ENCODE data around the gene TACC2.

The TACC2 gene

DNA sequence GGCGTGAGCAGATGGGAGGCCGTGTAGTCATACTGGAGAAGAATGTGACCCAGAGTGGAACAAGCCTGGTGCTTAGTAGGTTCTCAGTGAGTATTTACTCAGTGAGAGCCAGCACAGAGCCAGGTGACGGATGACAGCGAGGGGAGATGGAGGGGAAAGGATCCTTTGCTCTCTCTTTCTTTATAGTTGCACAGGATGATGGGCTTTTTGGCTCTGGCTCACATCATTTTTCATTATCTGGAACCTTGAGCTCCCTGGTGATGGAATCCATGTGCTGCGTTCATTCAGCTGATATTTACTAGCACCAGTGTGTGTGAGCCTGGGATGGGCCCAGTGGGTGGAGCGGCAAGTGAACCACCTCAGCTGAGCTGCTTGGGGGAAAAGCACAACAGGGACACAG is 299.3 kb downstream of the TACC2 start:
- no peaks in the 10 kb centered on the region for H3K9me3 ChIP-seq (replicated peaks in 1 of 11)
- H3K4me3 ChIP-seq: no peak overlapping the region
- no peak for TF ChIP-seq Cebpa-rat (IDR thresholded peaks at IDR 0.05)
- H3K4me2 ChIP-seq: no peak overlapping the region
- H3K4me1 ChIP-seq: peaks cover 0 to 22% (median 16%) of the 10 kb centered on the region in 10 experiments; a peak in 13 of 20 replicates
- H4K20me1 ChIP-seq: no peaks in the 10 kb centered on the region
- no peaks in the 10 kb centered on the region for H3K36me3 ChIP-seq
- no peaks in the 10 kb centered on the region for H3K27me3 ChIP-seq
- H3K27ac ChIP-seq: no peak overlapping the region
- H3K9ac ChIP-seq: no peak overlapping the region

DNA sequence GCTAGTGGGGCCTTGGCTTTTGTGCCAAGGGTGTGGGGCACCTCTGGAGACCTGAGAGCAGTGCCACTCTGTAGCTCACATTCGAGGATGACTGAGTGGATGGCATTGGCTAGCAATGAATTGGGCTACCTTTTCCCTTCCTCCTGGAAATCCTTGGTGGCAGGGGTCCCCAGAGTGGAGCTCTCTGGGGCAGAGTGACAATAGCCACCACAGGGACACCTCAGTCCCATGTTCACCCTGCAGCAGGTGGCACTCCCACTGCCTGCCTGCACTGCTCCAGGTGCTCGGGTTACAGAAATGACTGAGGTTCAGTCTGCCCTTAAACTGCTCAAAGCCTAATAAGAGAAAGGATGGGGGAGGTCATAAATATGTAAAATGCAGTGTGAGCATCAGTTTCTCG is 300.0 kb downstream of the TACC2 start:
- H3K27me3 ChIP-seq: no peaks in the 10 kb centered on the region
- H3K9me3 ChIP-seq (replicated peaks in 1 of 11): no peaks in the 10 kb centered on the region
- no peak overlapping the region for H3K9ac ChIP-seq
- no peak overlapping the region for H3K27ac ChIP-seq
- H4K20me1 ChIP-seq: no peaks in the 10 kb centered on the region
- H3K4me1 ChIP-seq: peaks cover 0 to 22% (median 16%) of the 10 kb centered on the region in 10 experiments; a peak in 12 of 20 replicates
- H3K4me2 ChIP-seq: no peak overlapping the region
- no peaks in the 10 kb centered on the region for H3K36me3 ChIP-seq
- no peak for TF ChIP-seq Cebpa-rat (IDR thresholded peaks at IDR 0.05)
- no peak overlapping the region for H3K4me3 ChIP-seq

DNA sequence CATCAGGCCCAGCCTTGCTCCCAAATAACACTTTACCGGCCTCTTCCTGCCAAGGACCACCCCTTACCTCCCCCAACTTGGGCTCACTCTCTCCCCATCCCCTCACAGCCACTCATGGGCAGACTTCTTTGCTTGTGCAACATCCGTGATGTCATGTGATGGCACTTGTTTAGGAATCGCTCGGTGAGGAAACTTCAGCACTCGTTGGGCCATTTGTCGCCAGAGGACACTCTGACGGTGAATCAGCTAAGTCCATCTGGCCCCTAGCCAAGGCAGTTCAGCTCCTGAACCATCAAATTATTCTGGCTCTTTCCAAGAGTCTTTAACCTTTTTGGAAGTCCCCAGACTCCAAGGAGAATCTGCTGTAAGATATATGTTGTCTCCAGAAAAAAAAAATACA is 301.4 kb downstream of the TACC2 start:
- H3K4me1 ChIP-seq: peaks cover 0 to 29% (median 25%) of the 10 kb centered on the region in 10 experiments; a peak in 14 of 20 replicates
- no peak overlapping the region for H3K4me3 ChIP-seq
- H3K27ac ChIP-seq: no peak overlapping the region
- no peaks in the 10 kb centered on the region for H3K27me3 ChIP-seq
- H3K36me3 ChIP-seq: no peaks in the 10 kb centered on the region
- peak overlapping the region in 6 of 11 experiments; percentile 3 to 42 (median 24); a peak in 8 of 22 replicates for H3K4me2 ChIP-seq
- H3K9ac ChIP-seq: no peak overlapping the region
- H4K20me1 ChIP-seq: no peaks in the 10 kb centered on the region
- no peak for TF ChIP-seq Cebpa-rat (IDR thresholded peaks at IDR 0.05)
- no peaks in the 10 kb centered on the region for H3K9me3 ChIP-seq (replicated peaks in 1 of 11)

DNA sequence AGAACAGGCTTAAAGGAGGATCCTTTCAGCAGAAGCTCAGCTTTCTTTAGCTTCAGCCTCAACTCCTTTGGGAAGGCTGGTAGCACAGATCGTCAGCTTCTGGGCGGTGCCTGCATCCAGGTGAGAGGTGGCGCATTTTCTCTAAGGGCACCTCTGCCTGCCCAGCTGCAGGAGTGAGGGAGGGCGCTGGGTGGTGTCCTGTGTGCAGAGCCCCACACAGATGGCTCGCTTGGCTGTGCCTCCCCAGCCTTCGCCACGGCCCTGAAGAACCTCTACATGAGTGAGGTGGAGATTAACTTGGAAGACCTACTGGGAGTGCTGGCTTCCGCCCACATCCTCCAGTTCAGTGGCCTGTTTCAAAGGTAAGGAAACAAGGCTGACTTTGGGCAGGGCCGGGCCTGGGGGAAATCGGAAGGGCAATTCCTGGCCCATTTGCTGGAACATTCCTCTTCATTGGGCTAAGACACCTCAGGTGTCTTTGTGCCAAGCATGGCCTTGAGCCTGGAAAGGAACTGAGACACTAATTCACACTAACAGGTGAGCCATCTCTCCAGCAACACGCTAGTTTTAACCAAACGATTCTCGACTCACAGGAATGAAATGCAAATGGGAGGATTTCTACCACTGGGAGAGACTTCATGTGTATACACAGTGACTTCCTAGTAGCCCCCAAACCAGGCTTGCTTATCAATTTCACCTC is 302.0 kb downstream of the TACC2 start:
- Histone ChIP-seq H3K27ac (no peak overlapping the region), H3K9ac (no peak overlapping the region), H3K27me3 (no peaks in the 10 kb centered on the region), H3K4me1 (peaks cover 0 to 26% (median 21%) of the 10 kb centered on the region in 10 experiments; a peak in 14 of 20 replicates), H3K4me3 (no peak overlapping the region), H3K9me3 (replicated peaks in 1 of 11) (no peaks in the 10 kb centered on the region), H3K4me2 (peak overlapping the region in 8 of 11 experiments; percentile 3 to 42 (median 32); a peak in 13 of 22 replicates), H3K36me3 (no peaks in the 10 kb centered on the region), H4K20me1 (no peaks in the 10 kb centered on the region)
- no peak for TF ChIP-seq Cebpa-rat (IDR thresholded peaks at IDR 0.05)

DNA sequence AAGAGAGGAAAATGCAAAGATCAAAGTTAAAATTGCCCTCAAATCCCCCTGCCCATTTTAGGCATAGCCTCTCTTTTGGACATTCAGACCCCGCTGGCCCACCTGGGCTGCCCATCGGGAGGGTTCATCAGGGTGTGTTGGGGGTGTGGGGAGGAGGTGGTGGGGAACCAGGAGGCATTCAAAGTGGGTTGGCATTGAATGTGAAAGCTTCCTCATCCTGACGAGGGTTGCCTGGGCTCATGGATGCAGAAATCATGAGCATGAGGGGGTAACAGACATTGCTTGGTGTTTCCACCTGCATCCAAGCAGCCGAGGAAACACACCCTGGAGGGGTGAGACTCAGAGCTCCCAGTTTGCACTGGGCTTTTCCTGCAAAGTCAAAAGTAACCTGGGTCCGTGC is 302.8 kb downstream of the TACC2 start:
- Histone ChIP-seq H3K36me3 (no peaks in the 10 kb centered on the region), H3K27me3 (no peaks in the 10 kb centered on the region), H3K9me3 (replicated peaks in 1 of 11) (no peaks in the 10 kb centered on the region), H4K20me1 (no peaks in the 10 kb centered on the region), H3K27ac (no peak overlapping the region), H3K4me2 (no peak overlapping the region), H3K4me3 (no peak overlapping the region), H3K9ac (no peak overlapping the region), H3K4me1 (peaks cover 0 to 22% (median 17%) of the 10 kb centered on the region in 10 experiments; a peak in 12 of 20 replicates)
- TF ChIP-seq Cebpa-rat (IDR thresholded peaks at IDR 0.05): no peak

DNA sequence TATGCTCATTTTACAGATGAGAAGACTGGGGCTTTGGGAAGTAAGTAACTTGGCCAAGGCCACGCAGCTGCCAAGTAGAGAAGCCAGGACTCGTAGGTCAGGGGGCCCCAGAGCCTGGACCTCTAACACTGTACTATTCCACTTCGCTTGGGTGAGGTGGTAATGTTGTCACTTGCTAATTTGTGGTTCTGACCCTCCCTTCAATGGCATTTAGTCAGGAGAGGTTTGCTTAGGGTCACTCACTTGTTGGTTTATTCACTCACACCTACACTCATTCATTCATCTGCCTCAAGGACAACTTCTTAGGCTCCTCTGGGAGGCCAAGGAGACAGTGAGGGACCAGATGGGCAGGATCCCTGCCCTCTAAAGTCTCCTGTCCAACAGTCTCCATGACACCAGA is 303.4 kb downstream of the TACC2 start:
- no peak overlapping the region for H3K27ac ChIP-seq
- no peak for TF ChIP-seq Cebpa-rat (IDR thresholded peaks at IDR 0.05)

DNA sequence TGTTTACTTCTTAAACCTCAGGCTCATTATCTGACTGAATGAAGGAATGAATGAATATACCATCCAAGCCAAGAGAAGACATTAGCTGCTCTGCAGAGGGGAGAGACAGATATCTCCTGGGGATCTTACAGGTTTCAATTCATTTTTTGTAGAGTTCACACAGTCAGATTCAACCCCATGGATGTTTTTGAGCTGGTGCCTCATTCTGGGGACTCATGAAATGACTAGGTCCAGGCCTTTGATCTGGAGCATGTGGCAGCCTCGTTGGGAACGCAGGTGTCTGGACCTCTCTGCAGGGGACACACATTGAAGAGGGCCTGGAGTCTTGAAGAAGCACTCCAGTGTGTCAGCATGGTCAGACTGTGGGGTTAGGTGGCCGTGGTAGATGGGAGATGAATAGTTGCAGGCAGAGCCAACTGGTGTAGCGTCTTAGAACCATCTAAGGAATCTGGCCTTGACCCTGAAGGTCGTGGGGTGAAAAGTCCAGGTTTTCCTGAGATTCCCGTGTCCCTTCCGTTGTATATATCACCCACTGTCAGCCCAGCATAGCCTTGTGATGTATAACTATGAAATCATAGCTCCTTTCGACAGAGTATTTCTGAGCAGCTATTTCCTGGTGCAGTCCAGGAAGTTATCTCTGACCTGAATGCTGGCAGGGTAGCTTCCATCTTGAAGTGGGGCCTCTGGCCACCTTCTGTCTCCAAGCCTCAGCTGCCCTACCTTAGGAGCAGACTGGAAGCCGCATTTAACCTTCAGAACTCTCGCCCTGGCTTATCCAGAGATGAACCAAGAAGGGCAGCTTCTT is 304.4 kb downstream of the TACC2 start:
- Histone ChIP-seq H3K4me1 (peaks cover 0 to 22% (median 17%) of the 10 kb centered on the region in 10 experiments; a peak in 12 of 20 replicates), H3K9ac (no peak overlapping the region), H3K4me2 (no peak overlapping the region), H4K20me1 (no peaks in the 10 kb centered on the region), H3K27ac (no peak overlapping the region), H3K36me3 (no peaks in the 10 kb centered on the region), H3K9me3 (replicated peaks in 1 of 11) (no peaks in the 10 kb centered on the region), H3K4me3 (no peak overlapping the region), H3K27me3 (no peaks in the 10 kb centered on the region)
- TF ChIP-seq Cebpa-rat (IDR thresholded peaks at IDR 0.05): no peak

More for the DNA sequence above, 303.4 kb downstream of the TACC2 start:
- no peak overlapping the region for H3K4me2 ChIP-seq
- H3K27me3 ChIP-seq: no peaks in the 10 kb centered on the region
- H4K20me1 ChIP-seq: no peaks in the 10 kb centered on the region
- no peaks in the 10 kb centered on the region for H3K9me3 ChIP-seq (replicated peaks in 1 of 11)
- H3K36me3 ChIP-seq: no peaks in the 10 kb centered on the region
- H3K9ac ChIP-seq: no peak overlapping the region
- H3K4me1 ChIP-seq: peaks cover 0 to 22% (median 17%) of the 10 kb centered on the region in 10 experiments; a peak in 12 of 20 replicates
- H3K4me3 ChIP-seq: no peak overlapping the region

DNA sequence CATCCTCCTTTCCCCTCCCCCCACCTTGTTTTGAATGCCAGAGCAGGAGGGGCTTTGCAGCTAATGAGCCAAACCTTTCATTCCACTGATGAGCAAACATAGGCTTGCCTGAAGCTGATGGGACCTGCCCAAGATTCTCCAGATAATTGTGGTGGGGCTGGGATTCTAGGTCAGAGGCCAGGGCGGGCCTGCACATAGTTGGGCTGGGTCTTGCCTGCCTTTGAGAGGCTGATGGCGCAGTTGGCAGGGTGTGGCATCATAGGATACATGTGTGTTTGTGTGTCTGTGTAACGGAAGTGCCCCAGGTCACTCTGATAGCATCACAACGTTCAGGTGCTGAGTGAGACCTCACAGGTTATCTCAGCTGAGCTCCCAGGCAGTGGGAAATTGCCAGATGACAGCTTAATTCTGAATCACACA is 305.0 kb downstream of the TACC2 start:
- Histone ChIP-seq H3K4me3 (no peak overlapping the region), H3K4me2 (no peak overlapping the region), H3K36me3 (no peaks in the 10 kb centered on the region), H3K9ac (no peak overlapping the region), H3K27me3 (no peaks in the 10 kb centered on the region), H3K9me3 (replicated peaks in 1 of 11) (no peaks in the 10 kb centered on the region), H3K27ac (no peak overlapping the region), H4K20me1 (no peaks in the 10 kb centered on the region), H3K4me1 (peaks cover 0 to 22% (median 18%) of the 10 kb centered on the region in 10 experiments; a peak in 13 of 20 replicates)
- no peak for TF ChIP-seq Cebpa-rat (IDR thresholded peaks at IDR 0.05)

Data from BLaER1 treated with 17β-estradiol and CSF1 and Interleukin-3, amounts not matched to agents 10 nM and 100 nM (cell line).